HepG2 (cell line): ENCODE results near the gene EPSTI1. TPM values are rescaled to one million over a fixed set of nuclear protein-coding genes. Genes with fewer than 3 reads are reported as not detected.
A peak's percentile ranks its signal among the peaks of the same experiment; 100 is the strongest.

Experiments used
- ATAC-seq: fragments of 200-7000 bp; cut with Tn5 transposase; 3 replicates; pipeline ENCODE4 v1.9.1; 2020; ENCODE audit warnings: mild to moderate bottlenecking, moderate library complexity
- Bru-seq: library from RNA; stranded (reverse); fragments of 400-500 nt; gene quantifications from one replicate; lab custom pipeline; 2021; lab: Mats Ljungman, UMichigan
- BruChase-seq, 2 experiments: library from RNA; stranded (reverse); fragments of 400-500 nt; gene quantifications; one replicate each; lab custom pipeline; 2021; lab: Mats Ljungman, UMichigan
- BruUV-seq: library from RNA; stranded (reverse); fragments of 400-500 nt; replicated peaks from 2 replicates; lab custom pipeline; 2021; lab: Mats Ljungman, UMichigan
- CTCF ChIA-PET: fragments of 300-600 bp; formaldehyde crosslinking; extraction: SDS; loops from one replicate; lab custom pipeline; 2021; ENCODE audit warnings: low total read pairs, inconsistent platforms, low intra/inter-chr PET ratio; lab: Yijun Ruan, JAX
- POLR2A ChIA-PET: fragments of 350-600 bp; sonication (Branson Sonifier 250); formaldehyde crosslinking; loops from one replicate; lab custom pipeline; 2020; ENCODE audit warnings: antibody characterized with exemption, inconsistent platforms; lab: Yijun Ruan, JAX
- DNase-seq: peaks from one replicate; pipeline ENCODE4 v3.0.0-alpha.2; 2015; ENCODE audit warnings: low spot score
- FAIRE-seq: peaks from 3 replicates; lab custom pipeline; 2011; peaks lifted over from hg19 to GRCh38; lab: Jason Lieb, UNC
- H2AFZ ChIP-seq: one replicate; pipeline ENCODE4 v1.6.1; 2011; ENCODE audit warnings: low read length, inconsistent platforms
- H3K27ac ChIP-seq: fragments of 300-600 bp; 3 replicates; pipeline ENCODE4 v1.8.0; 2011; ENCODE audit warnings: mixed run types, mild to moderate bottlenecking, mixed read lengths, low read length, inconsistent platforms; ENCODE audit not compliant: insufficient read depth; ENCODE audit errors: extremely low read length
- H3K27me3 ChIP-seq, 2 experiments: fragments of 200-600 bp in 1 of 2; 2 replicates in 1 of 2; 3 replicates in 1 of 2; pipeline versions ENCODE4 v1.6.0 to v1.8.0; 2011; ENCODE audit warnings: low read length in 2 of 2, mild to moderate bottlenecking in 2 of 2, moderate library complexity in 2 of 2, inconsistent platforms in 1 of 2; ENCODE audit not compliant: insufficient read depth in 2 of 2, control insufficient read depth in 1 of 2
- H3K36me3 ChIP-seq, 2 experiments: fragments of 200-600 bp in 1 of 2; replicated peaks in 1 of 2; 2 replicates in 1 of 2; 3 replicates in 1 of 2; pipeline versions ENCODE4 v1.5.1 to v1.8.0; 2011; ENCODE audit warnings: low read length in 2 of 2, inconsistent platforms in 1 of 2; ENCODE audit not compliant: insufficient read depth in 2 of 2, control insufficient read depth in 1 of 2
- H3K4me1 ChIP-seq: 2 replicates; pipeline ENCODE4 v1.5.1; 2012; ENCODE audit warnings: low read length, inconsistent platforms; ENCODE audit not compliant: insufficient read depth
- H3K4me2 ChIP-seq: 2 replicates; pipeline ENCODE4 v1.6.0; 2011; ENCODE audit warnings: low read depth, low read length, inconsistent platforms
- H3K4me3 ChIP-seq, 3 experiments: fragments of 200-600 bp in 1 of 3; sonication (generic), shearing (Covaris generic) in 1 of 3; replicated peaks in 1 of 3; 2 replicates each; pipeline ENCODE4 v1.5.1; 2011 to 2016; ENCODE audit warnings: low read length in 3 of 3, inconsistent platforms in 2 of 3, low read depth in 2 of 3, mild to moderate bottlenecking in 2 of 3, control low read depth in 1 of 3, mixed read lengths in 1 of 3; ENCODE audit not compliant: insufficient read depth in 1 of 3
- H3K79me2 ChIP-seq: one replicate; pipeline ENCODE4 v1.6.1; 2011; ENCODE audit warnings: low read length, inconsistent platforms; ENCODE audit not compliant: insufficient read depth
- H3K9ac ChIP-seq: 2 replicates; pipeline ENCODE4 v1.6.0; 2011; ENCODE audit warnings: mild to moderate bottlenecking, low read depth, low read length, inconsistent platforms; ENCODE audit not compliant: insufficient read depth
- H3K9me3 ChIP-seq: 2 replicates; pipeline ENCODE4 v1.5.1; 2012; ENCODE audit warnings: mild to moderate bottlenecking, low read length
- H4K20me1 ChIP-seq: 2 replicates; pipeline ENCODE4 v1.6.0; 2011; ENCODE audit warnings: inconsistent platforms, mild to moderate bottlenecking, low read length, moderate library complexity; ENCODE audit not compliant: insufficient read depth
- ASH2L ChIP-seq: fragments of 300-600, 200-600 bp; sonication (generic); IDR thresholded peaks from 2 replicates; pipeline ENCODE4 v1.7.0; 2017; ENCODE audit warnings: low read depth, mild to moderate bottlenecking, moderate library complexity, mixed read lengths, low read length; ENCODE audit not compliant: insufficient read length
- GATA4 ChIP-seq: sonication (generic); IDR thresholded peaks from 2 replicates; pipeline ENCODE4 v1.6.1; 2016; ENCODE audit warnings: antibody characterized with exemption, low read depth, borderline replicate concordance
- HNF4A ChIP-seq: sonication (generic); formaldehyde crosslinking; IDR thresholded peaks from 2 replicates; pipeline ENCODE4 v1.4.0; 2020; ENCODE audit warnings: missing genetic modification reagents
- PITX1 ChIP-seq: sonication (generic); formaldehyde crosslinking; IDR thresholded peaks from 2 replicates; pipeline ENCODE4 v1.5.1; 2020; ENCODE audit warnings: mild to moderate bottlenecking, missing genetic modification reagents
- ZNF142 ChIP-seq: sonication (generic); formaldehyde crosslinking; IDR thresholded peaks from 2 replicates; pipeline ENCODE4 v1.4.0; 2020; ENCODE audit warnings: missing genetic modification reagents
- ZNF17 ChIP-seq: sonication (generic); formaldehyde crosslinking; IDR thresholded peaks from 2 replicates; pipeline ENCODE4 v1.5.0; 2020; ENCODE audit warnings: mild to moderate bottlenecking, missing genetic modification reagents
- ZNF354B ChIP-seq: sonication (generic); formaldehyde crosslinking; IDR thresholded peaks from 2 replicates; pipeline ENCODE4 v1.8.0; 2022; ENCODE audit warnings: mild to moderate bottlenecking, missing genetic modification reagents
- WGBS: methylation state at CpG from one replicate; pipeline ENCODE4 v1.1.6; 2017; ENCODE audit warnings: low lambda C conversion rate; 5-methylcytosine and 5-hydroxymethylcytosine counted together
- in situ Hi-C: cut with HindIII; loops from 2 replicates; pipeline ENCODE4 v1.10.0; 2017; ENCODE audit warnings: low pct_unique_long_range_greater_than_20kb; ENCODE audit not compliant: extremely low pct_ligation_motif_present
- intact Hi-C: fragments of 100-400 bp; cut with micrococcal nuclease; formaldehyde crosslinking; loops from one replicate; pipeline ENCODE4 v1.10.0; 2022; ENCODE audit not compliant: unreplicated experiment
- long read RNA-seq, 2 experiments: library from RNA in 1 of 2; library from polyadenylated mRNA in 1 of 2; stranded (forward) in 1 of 2; unstranded in 1 of 2; transcript quantifications; one replicate each; pipeline ENCODE4 v2.0.0, GENCODE V29; 2019 to 2022
- polyA minus RNA-seq, 3 experiments: library from RNA; depleted of rRNA, polyadenylated mRNA; stranded (reverse); fragments of >200 nt; gene quantifications; 2 replicates each; pipeline ENCODE4 v1.2.3, GENCODE V29; 2011; ENCODE audit warnings: low replicate concordance in 1 of 3
- polyA plus RNA-seq, 8 experiments: library from polyadenylated mRNA; depleted of rRNA in 3 of 8; stranded (reverse) in 7 of 8; unstranded in 1 of 8; fragments of >200 nt; fragmentation: Illumina TruSeq in 4 of 8; extraction: Trizol in 4 of 8; gene quantifications; 2 replicates each; pipeline versions ENCODE4 v1.2.1 to v1.2.3, GENCODE V29; 2011 to 2016; ENCODE audit warnings: low read depth in 4 of 8, missing spikeins in 1 of 8, mixed read lengths in 1 of 8; ENCODE audit not compliant: insufficient read depth in 1 of 8
- total RNA-seq, 5 experiments: library from RNA; depleted of rRNA; stranded (reverse); fragments of >200 nt; fragmentation: Illumina TruSeq; extraction: Trizol; gene quantifications; 2 replicates each; pipeline ENCODE4 v1.2.3, GENCODE V29; 2016; ENCODE audit warnings: low read depth in 1 of 5
- TF ChIP-seq, protein P1 (sequence below): sonication (generic); IDR thresholded peaks from 2 replicates; pipeline ENCODE4 v1.6.1; 2016; ENCODE audit warnings: low read depth, borderline replicate concordance

The EPSTI1 gene
- total RNA-seq (2016; rRNA removed; fragmentation: Illumina TruSeq; extraction: Trizol) (not detected in 2 replicates), polyA plus RNA-seq (2011; rRNA removed) (0.03 TPM in 1 of 2 replicates, not detected in the other), polyA minus RNA-seq (2011; rRNA and poly(A)+ RNA removed; ENCODE audit: low replicate concordance) (not detected in 2 replicates), Bru-seq, nascent RNA (percentile 17 among the genes with signal in this experiment), BruChase-seq, experiment 1, labeled RNA remaining after a 6-hour chase (percentile 14 among the genes with signal in this experiment), BruChase-seq, experiment 2, labeled RNA remaining after a 2-hour chase (percentile 14 among the genes with signal in this experiment)
- total RNA-seq (2016; cell fraction: cytosol; rRNA removed; fragmentation: Illumina TruSeq; extraction: Trizol; ENCODE audit: low read depth), result not detected in 2 replicates
- not detected in 2 replicates for total RNA-seq (2016; cell fraction: insoluble cytoplasmic fraction; rRNA removed; fragmentation: Illumina TruSeq; extraction: Trizol)
- not detected in 2 replicates for total RNA-seq (2016; cell fraction: membrane; rRNA removed; fragmentation: Illumina TruSeq; extraction: Trizol)
- total RNA-seq (2016; cell fraction: nucleus; rRNA removed; fragmentation: Illumina TruSeq; extraction: Trizol), result not detected in 2 replicates
- not detected in 2 replicates for polyA plus RNA-seq (2011; cell fraction: cytosol; rRNA removed)
- polyA plus RNA-seq (2011; cell fraction: nucleus; rRNA removed), result not detected in 2 replicates
- polyA plus RNA-seq (2012), result not detected in 2 replicates
- not detected in 2 replicates for polyA plus RNA-seq (2016; cell fraction: cytosol; fragmentation: Illumina TruSeq; extraction: Trizol; ENCODE audit: low read depth)
- not detected in 2 replicates for polyA plus RNA-seq (2016; cell fraction: insoluble cytoplasmic fraction; fragmentation: Illumina TruSeq; extraction: Trizol; ENCODE audit: low read depth)
- polyA plus RNA-seq (2016; cell fraction: membrane; fragmentation: Illumina TruSeq; extraction: Trizol; ENCODE audit: low read depth), result not detected in 2 replicates
- not detected in 2 replicates for polyA plus RNA-seq (2016; cell fraction: nucleus; fragmentation: Illumina TruSeq; extraction: Trizol; ENCODE audit: insufficient read depth, low read depth)
- not detected in 2 replicates for polyA minus RNA-seq (2011; cell fraction: cytosol; rRNA and poly(A)+ RNA removed)
- not detected in 2 replicates for polyA minus RNA-seq (2011; cell fraction: nucleus; rRNA and poly(A)+ RNA removed)
- long read RNA-seq, experiment 1, result 0 reads
- long read RNA-seq, experiment 2, result 0 reads

GRCh38 chr13:42991898-42992763 is at the start of gene EPSTI1:
EPSTI1 (minus strand) TSS chr13:42992241; CDS start chr13:42992165, 76 bp downstream.
- ChIA-PET CTCF (no interaction called here), POLR2A (interaction anchor here (0.6 kb wide), 1 partner anchor 32 kb away, joined by 3 read pairs; no protein-coding TSS in a partner anchor)
- 7% methylated on average over 23 of the region's 45 CpGs for WGBS
- no peaks in the 10 kb centered on the region for H3K36me3 ChIP-seq
- peak within 1 kb of the TSS; percentile 24 for H2AFZ ChIP-seq
- in situ Hi-C loops (no loop called here), intact Hi-C loops (no loop called here)
- no peaks in the 10 kb centered on the region for H3K79me2 ChIP-seq
- H4K20me1 ChIP-seq, result no peaks in the 10 kb centered on the region
- peaks cover 2 to 26% of the 10 kb centered on the region in 2 experiments for H3K27me3 ChIP-seq
- peak within 1 kb of the TSS; percentile 88 for H3K4me2 ChIP-seq
- H3K4me3 ChIP-seq, result peak within 1 kb of the TSS; percentile 43 to 74 (median 58)
- FAIRE-seq (no peak), DNase-seq (no peak), ATAC-seq (peak; percentile 92)
- BruUV-seq, result no TSS peak
- H3K4me1 ChIP-seq, result peaks cover 8% of the 10 kb centered on the region; the same call in 1 of the 2 replicates
- H3K9me3 ChIP-seq, result no peaks in the 10 kb centered on the region
- peak within 1 kb of the TSS; percentile 11; the same call in 1 of the 2 replicates for H3K9ac ChIP-seq
- H3K27ac ChIP-seq, result no peak within 1 kb of the TSS
- TF ChIP-seq PITX1 (CRISPR knock-in tag) (no peak), ZNF142 (CRISPR knock-in tag) (peak; percentile 70; the same call in 1 of the 2 replicates), HNF4A (CRISPR knock-in tag) (0 out of 2 replicates have a peak, but pooled peaks have one; percentile 13), ZNF17 (no peak), ZNF354B (CRISPR knock-in tag) (no peak), GATA4 (no peak), ASH2L (peak; percentile 25)
- TF ChIP-seq, protein P1, sequence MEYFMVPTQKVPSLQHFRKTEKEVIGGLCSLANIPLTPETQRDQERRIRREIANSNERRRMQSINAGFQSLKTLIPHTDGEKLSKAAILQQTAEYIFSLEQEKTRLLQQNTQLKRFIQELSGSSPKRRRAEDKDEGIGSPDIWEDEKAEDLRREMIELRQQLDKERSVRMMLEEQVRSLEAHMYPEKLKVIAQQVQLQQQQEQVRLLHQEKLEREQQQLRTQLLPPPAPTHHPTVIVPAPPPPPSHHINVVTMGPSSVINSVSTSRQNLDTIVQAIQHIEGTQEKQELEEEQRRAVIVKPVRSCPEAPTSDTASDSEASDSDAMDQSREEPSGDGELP, result peak; percentile 62; the same call in 1 of the 2 replicates
